ENCODE measurements around the gene PITX1.

DNA sequence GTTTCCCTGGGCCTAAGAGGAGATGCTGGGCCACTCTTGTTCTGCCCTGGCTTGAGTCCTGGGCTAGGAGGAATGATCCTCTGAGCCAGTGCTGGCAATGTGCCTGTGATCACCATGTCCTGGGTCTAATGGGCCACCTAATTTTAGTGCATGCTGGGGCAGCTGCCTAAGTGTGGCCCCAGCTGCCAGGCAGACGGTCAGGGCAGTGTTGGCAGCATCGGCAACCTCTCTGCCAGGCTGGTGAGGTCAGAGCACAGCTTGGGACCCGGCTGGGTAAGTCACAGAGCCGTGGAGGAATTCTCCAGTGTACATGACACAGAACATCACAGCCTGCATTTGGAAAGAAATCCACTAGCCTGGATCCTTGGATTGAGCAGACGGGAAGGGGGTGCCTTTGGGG lies 21.4 kb upstream of the PITX1 start:
- no peak for TF ChIP-seq POLR2A (IDR thresholded peaks at IDR 0.05; ENCODE audit: low read depth, low read length)
- no peak for TF ChIP-seq POLR2AphosphoS5 (IDR thresholded peaks at IDR 0.05; ENCODE audit: low read depth, low read length)
- no peak for TF ChIP-seq POU2F2 (IDR thresholded peaks at IDR 0.05; ENCODE audit: low read depth, low read length)
- TF ChIP-seq SPI1 (IDR thresholded peaks at IDR 0.05; ENCODE audit: low read depth, low read length), result no peak
- no peak for TF ChIP-seq TAF1 (IDR thresholded peaks at IDR 0.05; ENCODE audit: low read depth, low read length)
- no peak for TF ChIP-seq PAX5 (IDR thresholded peaks at IDR 0.05; ENCODE audit: insufficient read depth, low read length, severe bottlenecking)

Measured in GM12891 (cell line).